ENCODE measurements around the gene GLOD5. TPM values are rescaled to one million over a fixed set of nuclear protein-coding genes. Genes with fewer than 3 reads are reported as not detected.

The GLOD5 gene
- total RNA-seq, 1 experiment from 2014 or later: not detected

DNA sequence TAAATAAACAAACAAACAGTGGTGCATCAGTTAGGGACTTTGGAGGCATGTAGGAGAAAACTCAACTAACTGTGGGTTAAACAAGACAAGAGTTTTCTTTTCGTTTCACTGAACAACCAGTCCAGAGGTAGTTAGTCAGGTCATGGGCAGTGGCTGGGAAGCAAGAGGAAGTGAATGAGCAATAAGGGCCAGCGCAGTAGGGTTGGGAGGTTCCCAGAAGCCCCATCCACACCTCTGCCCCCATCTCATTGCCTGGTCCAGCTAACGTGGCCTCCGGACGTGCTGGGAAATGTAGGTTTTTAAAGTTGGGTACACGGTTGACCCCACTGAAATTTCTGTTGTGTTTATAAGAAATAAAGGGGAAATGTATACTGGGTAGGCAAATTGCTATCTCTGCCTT lies 8.7 kb downstream of the GLOD5 start:
- H4K8ac ChIP-seq (replicated peaks; ENCODE audit: insufficient read length, low read depth, low read length): no peak overlapping the region
- no peak overlapping the region for H3K18ac ChIP-seq (ENCODE audit: insufficient read length, low read depth, low read length)
- no peaks in the 10 kb centered on the region for H4K20me1 ChIP-seq (ENCODE audit: control insufficient read depth, insufficient read depth, insufficient read length)
- H2BK15ac ChIP-seq (ENCODE audit: low read depth, low read length): no peak overlapping the region
- H3K9ac ChIP-seq (ENCODE audit: extremely low read depth, insufficient read length, low read length): no peak overlapping the region
- no peak overlapping the region for H3K14ac ChIP-seq (ENCODE audit: insufficient read depth, low read length)
- no peak overlapping the region for H3K27ac Mint-ChIP-seq
- H3K4me3 Mint-ChIP-seq: no peak overlapping the region
- H3K27ac ChIP-seq (ENCODE audit: insufficient read length, low read depth, low read length): no peak overlapping the region
- H3K36me3 Mint-ChIP-seq (ENCODE audit: insufficient read depth in 1 of 3, low read depth in 3 of 3): peaks cover 0 to 8% (median 3%) of the 10 kb centered on the region in 3 experiments; a peak in 5 of 7 replicates
- no peak overlapping the region for H3K23ac ChIP-seq (ENCODE audit: insufficient read length, low read depth, low read length)
- H2BK5ac ChIP-seq (ENCODE audit: insufficient read length, low read length): no peak overlapping the region
- H2BK20ac ChIP-seq (ENCODE audit: low read depth, low read length, poor library complexity, severe bottlenecking): no peak overlapping the region
- no CpG with 5 or more reads among the region's 6 CpGs for WGBS (ENCODE audit: extremely low coverage, insufficient read length, low lambda C conversion rate)
- no peak for DNase-seq
- H3K4ac ChIP-seq (ENCODE audit: low read depth, low read length): no peak overlapping the region
- no peak overlapping the region for H2BK120ac ChIP-seq (ENCODE audit: low read depth, low read length, poor library complexity, severe bottlenecking)
- peaks cover 17% of the 10 kb centered on the region for H3K9me3 ChIP-seq (ENCODE audit: control insufficient read depth, low read depth, low read length)
- H3K4me1 ChIP-seq (ENCODE audit: insufficient read depth, low read length): no peaks in the 10 kb centered on the region
- peaks cover 4% of the 10 kb centered on the region for H3K27me3 Mint-ChIP-seq (ENCODE audit: low read depth)
- H3K79me2 ChIP-seq (ENCODE audit: insufficient read depth, low read length): no peaks in the 10 kb centered on the region
- H3K23me2 ChIP-seq (ENCODE audit: insufficient read length, low read depth, low read length, poor library complexity, severe bottlenecking): no peaks in the 10 kb centered on the region
- H4K5ac ChIP-seq (ENCODE audit: insufficient read length, low read depth, low read length): no peak overlapping the region
- H3K79me1 ChIP-seq (ENCODE audit: insufficient read depth, low read depth, low read length, poor library complexity, severe bottlenecking): no peaks in the 10 kb centered on the region
- no peak overlapping the region for H3T11ph ChIP-seq (ENCODE audit: low read length)
- H2BK12ac ChIP-seq (ENCODE audit: insufficient read length, low read depth, low read length): no peak overlapping the region
- peaks cover 62 to 74% of the 10 kb centered on the region in 2 experiments for H3K9me3 Mint-ChIP-seq
- no peaks in the 10 kb centered on the region for H3K27me3 ChIP-seq (ENCODE audit: insufficient read depth, low read length)
- H3K4me2 ChIP-seq (ENCODE audit: insufficient read depth, insufficient read length, low read length): no peak overlapping the region
- H3K56ac ChIP-seq (ENCODE audit: insufficient read length, low read depth, low read length): no peak overlapping the region
- no peak overlapping the region for H4K91ac ChIP-seq (ENCODE audit: insufficient read length, low read depth, low read length)
- no peaks in the 10 kb centered on the region for H3K4me1 Mint-ChIP-seq
- H2AFZ ChIP-seq (ENCODE audit: low read length): no peak overlapping the region
- TF ChIP-seq, protein P1, sequence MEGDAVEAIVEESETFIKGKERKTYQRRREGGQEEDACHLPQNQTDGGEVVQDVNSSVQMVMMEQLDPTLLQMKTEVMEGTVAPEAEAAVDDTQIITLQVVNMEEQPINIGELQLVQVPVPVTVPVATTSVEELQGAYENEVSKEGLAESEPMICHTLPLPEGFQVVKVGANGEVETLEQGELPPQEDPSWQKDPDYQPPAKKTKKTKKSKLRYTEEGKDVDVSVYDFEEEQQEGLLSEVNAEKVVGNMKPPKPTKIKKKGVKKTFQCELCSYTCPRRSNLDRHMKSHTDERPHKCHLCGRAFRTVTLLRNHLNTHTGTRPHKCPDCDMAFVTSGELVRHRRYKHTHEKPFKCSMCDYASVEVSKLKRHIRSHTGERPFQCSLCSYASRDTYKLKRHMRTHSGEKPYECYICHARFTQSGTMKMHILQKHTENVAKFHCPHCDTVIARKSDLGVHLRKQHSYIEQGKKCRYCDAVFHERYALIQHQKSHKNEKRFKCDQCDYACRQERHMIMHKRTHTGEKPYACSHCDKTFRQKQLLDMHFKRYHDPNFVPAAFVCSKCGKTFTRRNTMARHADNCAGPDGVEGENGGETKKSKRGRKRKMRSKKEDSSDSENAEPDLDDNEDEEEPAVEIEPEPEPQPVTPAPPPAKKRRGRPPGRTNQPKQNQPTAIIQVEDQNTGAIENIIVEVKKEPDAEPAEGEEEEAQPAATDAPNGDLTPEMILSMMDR (conservative IDR thresholded peaks at IDR 0.05): no peak
- H2AK5ac ChIP-seq (ENCODE audit: insufficient read length, low read length): no peak overlapping the region

All from H9 (cell line).